Measurements from ENCODE around the gene TMEM72. TPM values are rescaled to one million over a fixed set of nuclear protein-coding genes. Genes with fewer than 3 reads are reported as not detected.

Gene TMEM72
- total RNA-seq, 2 donors from 2014 or later, result 1.6 TPM; not detected in 1

DNA sequence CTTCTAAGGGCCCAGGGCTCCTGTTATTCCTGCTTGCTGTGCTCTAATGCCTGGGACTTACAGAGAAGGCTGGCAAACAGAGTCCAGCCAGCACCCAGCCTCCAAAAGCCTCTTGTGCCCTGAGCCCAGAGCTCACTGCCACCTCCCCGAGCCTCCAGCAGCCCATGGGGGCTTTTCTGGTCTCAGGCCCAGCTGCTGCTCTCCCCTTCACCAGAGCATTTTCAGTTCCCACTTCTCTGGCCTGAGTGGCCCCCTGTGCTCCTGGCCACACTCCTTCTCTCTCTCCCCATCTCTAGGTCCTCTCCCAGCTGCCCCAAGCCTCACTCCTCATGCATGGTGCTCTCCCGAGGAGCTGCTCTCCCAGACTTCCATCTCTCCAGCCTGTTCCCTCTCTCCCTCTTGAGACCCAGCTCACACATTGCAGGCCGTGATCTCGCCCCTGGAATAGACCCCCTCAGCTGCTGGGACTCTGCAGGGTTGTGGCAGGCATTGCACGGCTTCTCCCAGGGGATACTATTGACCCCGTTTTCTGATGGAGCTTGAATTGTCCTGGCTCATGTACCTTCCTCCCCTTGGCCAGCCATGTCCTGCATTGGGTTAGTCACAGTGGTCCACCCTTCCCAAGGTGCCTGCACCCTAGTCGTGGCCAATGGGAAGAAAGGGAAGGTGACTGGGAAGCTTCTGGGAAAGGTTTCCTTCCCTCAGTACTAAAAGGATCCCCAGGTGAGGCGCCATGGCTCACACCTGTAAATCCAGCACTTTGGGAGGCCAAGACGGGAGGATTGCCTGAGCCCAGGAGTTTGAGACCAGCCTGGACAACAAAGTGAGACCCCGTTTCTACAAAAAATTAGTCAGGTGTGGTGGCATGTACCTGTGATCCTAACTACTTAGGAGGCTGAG is 39.4 kb downstream of the TMEM72 start:
- no peak for DNase-seq (ENCODE audit: low spot score)

DNA sequence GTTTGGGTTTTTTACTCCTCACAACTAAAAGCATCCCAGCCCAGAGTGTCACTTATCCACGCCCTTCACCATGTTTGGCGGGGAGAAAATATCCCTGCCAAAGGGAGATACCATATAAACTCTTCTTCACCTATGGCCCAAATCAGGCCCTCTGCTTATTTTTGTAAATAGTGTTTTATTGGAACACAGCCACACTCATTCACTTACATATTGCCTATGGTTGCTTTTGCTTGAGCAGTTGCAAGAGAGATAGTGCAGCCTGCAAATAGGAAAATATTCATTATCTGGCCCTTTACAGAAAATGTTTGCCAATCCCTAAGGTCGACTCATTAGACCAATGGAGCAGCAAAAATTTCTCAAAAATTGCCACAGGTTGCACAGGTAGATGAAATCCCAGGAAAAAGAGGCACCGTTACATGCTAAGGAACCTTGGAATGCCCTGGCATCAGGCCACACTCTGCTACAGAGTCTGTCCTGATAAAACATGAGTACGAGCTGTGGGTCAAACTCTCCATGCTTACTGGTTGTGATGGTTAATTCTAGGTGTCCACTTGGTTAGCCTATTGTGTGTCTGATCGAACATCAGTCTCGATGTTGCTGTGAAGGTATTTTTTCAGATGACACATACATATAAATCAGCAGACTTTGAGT is 40.6 kb downstream of the TMEM72 start:
- Histone ChIP-seq H3K27ac (no peak overlapping the region), H3K4me1 (replicated peaks) (no peaks in the 10 kb centered on the region), H3K4me3 (no peak overlapping the region), H3K36me3 (no peaks in the 10 kb centered on the region), H3K27me3 (replicated peaks; ENCODE audit: insufficient read depth) (no peaks in the 10 kb centered on the region), H3K9me3 (no peaks in the 10 kb centered on the region)
- no peak for DNase-seq (ENCODE audit: low spot score)
- intact Hi-C loops (cut with DNase I), result loop anchor here (10.0 kb wide), 1 partner anchor 567 kb away; the partner anchor contains the start of gene CXCL12
- 90% methylated on average over 7 of the region's 7 CpGs for WGBS
- TF ChIP-seq POLR2A (IDR thresholded peaks at IDR 0.05) (no peak), POLR2AphosphoS5 (IDR thresholded peaks at IDR 0.05) (no peak)
- TF ChIP-seq, protein P1, sequence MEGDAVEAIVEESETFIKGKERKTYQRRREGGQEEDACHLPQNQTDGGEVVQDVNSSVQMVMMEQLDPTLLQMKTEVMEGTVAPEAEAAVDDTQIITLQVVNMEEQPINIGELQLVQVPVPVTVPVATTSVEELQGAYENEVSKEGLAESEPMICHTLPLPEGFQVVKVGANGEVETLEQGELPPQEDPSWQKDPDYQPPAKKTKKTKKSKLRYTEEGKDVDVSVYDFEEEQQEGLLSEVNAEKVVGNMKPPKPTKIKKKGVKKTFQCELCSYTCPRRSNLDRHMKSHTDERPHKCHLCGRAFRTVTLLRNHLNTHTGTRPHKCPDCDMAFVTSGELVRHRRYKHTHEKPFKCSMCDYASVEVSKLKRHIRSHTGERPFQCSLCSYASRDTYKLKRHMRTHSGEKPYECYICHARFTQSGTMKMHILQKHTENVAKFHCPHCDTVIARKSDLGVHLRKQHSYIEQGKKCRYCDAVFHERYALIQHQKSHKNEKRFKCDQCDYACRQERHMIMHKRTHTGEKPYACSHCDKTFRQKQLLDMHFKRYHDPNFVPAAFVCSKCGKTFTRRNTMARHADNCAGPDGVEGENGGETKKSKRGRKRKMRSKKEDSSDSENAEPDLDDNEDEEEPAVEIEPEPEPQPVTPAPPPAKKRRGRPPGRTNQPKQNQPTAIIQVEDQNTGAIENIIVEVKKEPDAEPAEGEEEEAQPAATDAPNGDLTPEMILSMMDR (IDR thresholded peaks at IDR 0.05), result no peak

More for the DNA sequence above, 39.4 kb downstream of the TMEM72 start:
- WGBS, result 91% methylated on average over 10 of the region's 10 CpGs
- no peaks in the 10 kb centered on the region for H3K4me1 ChIP-seq (replicated peaks)
- intact Hi-C loops (cut with DNase I), result loop anchor here (10.0 kb wide), 1 partner anchor 566 kb away; the partner anchor contains the start of gene CXCL12
- H3K27me3 ChIP-seq (replicated peaks; ENCODE audit: insufficient read depth), result no peaks in the 10 kb centered on the region
- no peaks in the 10 kb centered on the region for H3K9me3 ChIP-seq
- no peak for TF ChIP-seq POLR2AphosphoS5 (IDR thresholded peaks at IDR 0.05)
- TF ChIP-seq, protein P1 (IDR thresholded peaks at IDR 0.05), result no peak
- no peak for TF ChIP-seq POLR2A (IDR thresholded peaks at IDR 0.05)
- no peak overlapping the region for H3K27ac ChIP-seq
- H3K4me3 ChIP-seq, result no peak overlapping the region
- H3K36me3 ChIP-seq, result no peaks in the 10 kb centered on the region

DNA sequence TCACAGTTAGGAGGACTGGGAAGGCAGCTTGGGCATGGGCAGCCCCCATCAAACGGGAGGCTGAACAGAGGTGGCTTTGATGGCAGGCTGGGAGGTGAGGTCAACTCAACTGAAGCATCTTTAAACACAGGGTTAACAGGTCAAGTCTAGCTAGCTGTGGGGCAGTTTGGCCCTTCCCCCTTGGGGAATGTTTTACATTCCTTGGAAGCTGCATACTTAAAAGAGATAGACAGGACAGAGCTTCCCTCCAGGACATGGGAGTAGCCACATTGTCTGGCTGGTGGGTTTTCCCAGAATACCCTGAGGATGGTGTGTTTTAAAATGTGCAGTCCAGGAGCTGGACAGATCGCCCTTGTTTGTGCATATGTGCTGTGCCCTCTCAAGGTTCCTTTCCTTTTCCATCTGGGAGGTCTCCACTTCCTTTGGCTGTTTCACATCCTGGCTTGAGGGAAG is 41.7 kb downstream of the TMEM72 start:
- Histone ChIP-seq H3K27ac (no peak overlapping the region), H3K4me1 (replicated peaks) (no peaks in the 10 kb centered on the region), H3K36me3 (no peaks in the 10 kb centered on the region), H3K4me3 (no peak overlapping the region), H3K27me3 (replicated peaks; ENCODE audit: insufficient read depth) (no peaks in the 10 kb centered on the region), H3K9me3 (no peaks in the 10 kb centered on the region)
- no peak for TF ChIP-seq POLR2AphosphoS5 (IDR thresholded peaks at IDR 0.05)
- intact Hi-C loops (cut with DNase I), result loop anchor here (10.0 kb wide), 1 partner anchor 568 kb away; the partner anchor contains the start of gene CXCL12
- 58% methylated on average over 2 of the region's 2 CpGs for WGBS
- DNase-seq (ENCODE audit: low spot score), result no peak

DNA sequence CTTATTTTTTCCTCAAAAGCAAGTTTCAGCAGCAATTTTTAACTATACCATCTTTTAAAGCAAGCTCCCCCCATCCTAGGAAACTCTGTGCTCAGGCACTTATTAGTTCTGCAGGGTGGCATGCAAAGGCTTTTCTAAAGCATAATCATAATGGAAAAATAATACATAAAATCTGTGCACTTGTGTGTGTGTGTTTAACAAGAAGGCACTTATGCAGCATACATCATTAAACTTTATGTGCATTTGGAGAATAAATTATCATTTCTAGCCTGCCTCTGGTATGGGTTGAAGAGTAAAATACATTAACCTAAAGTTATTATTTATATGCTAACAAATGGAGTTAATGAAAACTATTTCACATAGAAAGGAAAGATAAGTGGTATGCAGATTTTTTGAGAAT is 42.9 kb downstream of the TMEM72 start:
- DNase-seq (ENCODE audit: low spot score), result no peak
- intact Hi-C loops (cut with DNase I), result loop anchor here (10.0 kb wide), 1 partner anchor 569 kb away; the partner anchor contains the start of gene CXCL12
- no peaks in the 10 kb centered on the region for H3K36me3 ChIP-seq

DNA sequence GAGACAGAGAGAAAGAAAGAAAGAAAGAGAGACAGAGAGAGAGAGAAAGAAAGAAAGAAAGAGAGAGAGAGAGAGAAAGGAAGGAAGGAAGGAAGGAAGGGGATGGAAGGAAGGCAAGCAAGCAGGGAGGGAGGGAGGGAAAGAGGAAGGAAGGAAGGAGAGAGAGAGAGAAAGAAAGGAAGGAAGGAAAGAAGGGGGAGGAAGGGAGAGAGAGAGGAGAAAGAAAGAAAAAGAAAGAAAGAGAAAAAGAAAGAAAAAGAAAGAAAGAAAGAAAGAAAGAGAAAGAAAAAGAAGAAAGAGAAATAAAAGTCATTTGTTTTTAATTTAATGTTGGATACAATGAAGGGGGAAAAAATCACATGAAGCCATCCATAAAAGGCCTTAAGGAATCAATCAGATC is 43.8 kb downstream of the TMEM72 start:
- intact Hi-C loops (cut with DNase I), result loop anchor here (5.0 to 10.0 kb wide), 2 partner anchors 47 to 570 kb away; partner anchors contain the start of genes CXCL12 and ZNF22
- Histone ChIP-seq H3K4me3 (no peak overlapping the region), H3K36me3 (no peaks in the 10 kb centered on the region), H3K27me3 (replicated peaks; ENCODE audit: insufficient read depth) (no peaks in the 10 kb centered on the region), H3K27ac (no peak overlapping the region), H3K4me1 (replicated peaks) (peaks cover 2% of the 10 kb centered on the region), H3K9me3 (no peaks in the 10 kb centered on the region)
- TF ChIP-seq POLR2A (IDR thresholded peaks at IDR 0.05) (no peak), POLR2AphosphoS5 (IDR thresholded peaks at IDR 0.05) (no peak)
- TF ChIP-seq, protein P1 (IDR thresholded peaks at IDR 0.05), result no peak
- no peak for DNase-seq (ENCODE audit: low spot score)

More for the DNA sequence above, 42.9 kb downstream of the TMEM72 start:
- H3K4me1 ChIP-seq (replicated peaks), result no peaks in the 10 kb centered on the region
- H3K27ac ChIP-seq, result no peak overlapping the region
- TF ChIP-seq POLR2AphosphoS5 (IDR thresholded peaks at IDR 0.05) (no peak), POLR2A (IDR thresholded peaks at IDR 0.05) (no peak)
- TF ChIP-seq, protein P1 (IDR thresholded peaks at IDR 0.05), result no peak
- H3K27me3 ChIP-seq (replicated peaks; ENCODE audit: insufficient read depth), result no peaks in the 10 kb centered on the region
- H3K4me3 ChIP-seq, result no peak overlapping the region
- no peaks in the 10 kb centered on the region for H3K9me3 ChIP-seq
